Endothelial cell of umbilical vein (primary cell): ENCODE data around the gene SAMD4A. TPM values are rescaled to one million over a fixed set of nuclear protein-coding genes. Genes with fewer than 3 reads are reported as not detected.

ENCODE experiments used
- BruUV-seq: library from RNA; stranded (reverse); fragments of 400-500 nt; replicated peaks from 2 replicates; lab custom pipeline; 2021; lab: Mats Ljungman, UMichigan
- CTCF ChIA-PET: fragments of 300-600, 350-600 bp; sonication (Branson Sonifier 250); formaldehyde crosslinking; loops from one replicate; lab custom pipeline; 2021; ENCODE audit warnings: antibody characterized with exemption, inconsistent platforms; lab: Charles Lee
- POLR2A ChIA-PET: fragments of 300-600, 350-600 bp; sonication (Branson Sonifier 250); formaldehyde crosslinking; loops from one replicate; lab custom pipeline; 2021; ENCODE audit warnings: antibody characterized with exemption, inconsistent platforms; lab: Charles Lee
- DNase-seq: peaks from one replicate; pipeline ENCODE4 v3.0.0-alpha.2; 2011; ENCODE audit warnings: low read depth, low spot score
- FAIRE-seq: peaks from 2 replicates; lab custom pipeline; 2011; peaks lifted over from hg19 to GRCh38; lab: Jason Lieb, UNC
- H2AFZ ChIP-seq: 2 replicates; pipeline ENCODE4 v1.6.0; 2012; ENCODE audit warnings: low read depth, low read length, control low read depth, inconsistent platforms
- H3K27ac ChIP-seq: 2 replicates; pipeline ENCODE4 v1.5.1; 2011; ENCODE audit warnings: low read depth, mild to moderate bottlenecking, control low read depth, low read length, moderate library complexity; ENCODE audit not compliant: insufficient read depth
- H3K27me3 ChIP-seq, 2 experiments: 2 replicates each; pipeline versions ENCODE4 v1.6.0 to v1.6.1; 2011; ENCODE audit warnings: low read length in 2 of 2, mixed read lengths in 1 of 2; ENCODE audit not compliant: control insufficient read depth in 2 of 2, insufficient read depth in 2 of 2
- H3K36me3 ChIP-seq, 2 experiments: 2 replicates in 1 of 2; 3 replicates in 1 of 2; pipeline ENCODE4 v1.5.1; 2011; ENCODE audit warnings: low read length in 2 of 2, mild to moderate bottlenecking in 1 of 2, moderate library complexity in 1 of 2; ENCODE audit not compliant: control insufficient read depth in 2 of 2, insufficient read depth in 2 of 2; ENCODE audit errors: extremely low read depth in 1 of 2
- H3K4me1 ChIP-seq: 3 replicates; pipeline ENCODE4 v1.5.1; 2011; ENCODE audit warnings: mild to moderate bottlenecking, low read length; ENCODE audit not compliant: control insufficient read depth, insufficient read depth; ENCODE audit errors: extremely low read depth
- H3K4me2 ChIP-seq: 2 replicates; pipeline ENCODE4 v1.6.1; 2011; ENCODE audit warnings: low read length, control low read depth, mixed read lengths; ENCODE audit not compliant: insufficient read depth
- H3K4me3 ChIP-seq, 3 experiments: fragments of 200-600 bp in 1 of 3; sonication (generic), shearing (Covaris generic) in 1 of 3; replicated peaks in 1 of 3; 2 replicates each; pipeline ENCODE4 v1.5.1; 2011 to 2016; ENCODE audit warnings: control low read depth in 3 of 3, low read length in 3 of 3, mild to moderate bottlenecking in 2 of 3, inconsistent platforms in 1 of 3, low read depth in 1 of 3, moderate library complexity in 1 of 3; ENCODE audit not compliant: insufficient read depth in 1 of 3
- H3K79me2 ChIP-seq: 2 replicates; pipeline ENCODE4 v1.6.0; 2012; ENCODE audit warnings: low read length, inconsistent platforms; ENCODE audit not compliant: control insufficient read depth, insufficient read depth
- H3K9ac ChIP-seq: replicated peaks from 2 replicates; pipeline ENCODE3; 2011; ENCODE audit warnings: low read length, control low read depth; ENCODE audit not compliant: insufficient read depth; ENCODE audit errors: extremely low read depth
- H3K9me1 ChIP-seq: replicated peaks from 3 replicates; pipeline ENCODE4 v1.6.0; 2011; ENCODE audit warnings: mild to moderate bottlenecking, low read length; ENCODE audit not compliant: control insufficient read depth, insufficient read depth; ENCODE audit errors: extremely low read depth
- H3K9me3 ChIP-seq: replicated peaks from 2 replicates; pipeline ENCODE4 v1.5.1; 2012; ENCODE audit warnings: low read length, inconsistent platforms; ENCODE audit not compliant: control insufficient read depth, insufficient read depth
- H4K20me1 ChIP-seq: replicated peaks from 2 replicates; pipeline ENCODE3; 2011; ENCODE audit warnings: mild to moderate bottlenecking, low read length; ENCODE audit not compliant: control insufficient read depth, insufficient read depth; ENCODE audit errors: extremely low read depth
- EZH2 ChIP-seq: IDR thresholded peaks from 2 replicates; pipeline ENCODE4 v1.6.1; 2012; ENCODE audit warnings: borderline replicate concordance, low read depth, mild to moderate bottlenecking, moderate library complexity, low read length, inconsistent platforms; ENCODE audit not compliant: severe bottlenecking
- FOS ChIP-seq: IDR thresholded peaks from 2 replicates; pipeline ENCODE4 v1.6.1; 2011; ENCODE audit warnings: mild to moderate bottlenecking, low read length, moderate library complexity, borderline replicate concordance; ENCODE audit not compliant: insufficient read depth
- GATA2 ChIP-seq: IDR thresholded peaks from 2 replicates; pipeline ENCODE4 v1.7.0; 2011; ENCODE audit warnings: low read depth, mild to moderate bottlenecking, moderate library complexity, mixed read lengths, low read length; ENCODE audit not compliant: insufficient read length, insufficient read depth
- JUN ChIP-seq: IDR thresholded peaks from 2 replicates; pipeline ENCODE4 v1.6.1; 2011; ENCODE audit warnings: borderline replicate concordance, low read depth; ENCODE audit not compliant: insufficient read length, insufficient read depth
- MYC ChIP-seq: IDR thresholded peaks from one replicate; pipeline ENCODE4 v1.6.1; 2011; ENCODE audit warnings: mild to moderate bottlenecking, low read depth, low read length
- POLR2A ChIP-seq: IDR thresholded peaks from 2 replicates; pipeline ENCODE4 v1.6.1; 2012; ENCODE audit warnings: low read depth, mild to moderate bottlenecking, control low read depth, low read length
- POLR2AphosphoS5 ChIP-seq: IDR thresholded peaks from 2 replicates; pipeline ENCODE4 v1.6.1; 2012; ENCODE audit warnings: low read depth, mild to moderate bottlenecking, control low read depth, low read length, moderate library complexity; ENCODE audit not compliant: insufficient read depth
- dilution Hi-C: fragments of 300-500 bp; cut with MboI; formaldehyde crosslinking; loops from one replicate; pipeline ENCODE4 v1.15.0; 2019; ENCODE audit warnings: low sequenced_read_pairs; ENCODE audit not compliant: extremely low pct_ligation_motif_present
- intact Hi-C: fragments of 100-400 bp; cut with micrococcal nuclease; formaldehyde crosslinking; loops from one replicate; pipeline ENCODE4 v1.10.0; 2022
- polyA plus RNA-seq, 4 experiments: library from polyadenylated mRNA; depleted of rRNA in 3 of 4; stranded (reverse) in 3 of 4; unstranded in 1 of 4; fragments of >200 nt; gene quantifications; 2 replicates each; pipeline versions ENCODE4 v1.2.1 to v1.2.3, GENCODE V29; 2011 to 2012; ENCODE audit warnings: missing spikeins in 1 of 4
- total RNA-seq: library from RNA; stranded (reverse); gene quantifications from 2 replicates; pipeline ENCODE4 v1.2.3, GENCODE V29; 2021
- TF ChIP-seq, protein P1 (sequence below), 2 donors: IDR thresholded peaks; 1 replicate in 1 of 2; 2 replicates in 1 of 2; pipeline ENCODE4 v1.5.1; 2011; ENCODE audit warnings: low read length in 2 of 2, mild to moderate bottlenecking in 2 of 2, moderate library complexity in 2 of 2, control low read depth in 1 of 2, inconsistent platforms in 1 of 2, low read depth in 1 of 2; ENCODE audit not compliant: insufficient read depth in 1 of 2; ENCODE audit errors: extremely low read depth in 1 of 2
- TF ChIP-seq, protein P2 (sequence below): IDR thresholded peaks from 2 replicates; pipeline ENCODE4 v1.6.1; 2011; ENCODE audit not compliant: insufficient read depth, insufficient read length

SAMD4A gene
- total and polyA plus RNA-seq, 2 donors (not counting 3 experiments of a cell fraction or from before 2014, with no cell fraction given): 37.7 to 95.3 TPM

DNA sequence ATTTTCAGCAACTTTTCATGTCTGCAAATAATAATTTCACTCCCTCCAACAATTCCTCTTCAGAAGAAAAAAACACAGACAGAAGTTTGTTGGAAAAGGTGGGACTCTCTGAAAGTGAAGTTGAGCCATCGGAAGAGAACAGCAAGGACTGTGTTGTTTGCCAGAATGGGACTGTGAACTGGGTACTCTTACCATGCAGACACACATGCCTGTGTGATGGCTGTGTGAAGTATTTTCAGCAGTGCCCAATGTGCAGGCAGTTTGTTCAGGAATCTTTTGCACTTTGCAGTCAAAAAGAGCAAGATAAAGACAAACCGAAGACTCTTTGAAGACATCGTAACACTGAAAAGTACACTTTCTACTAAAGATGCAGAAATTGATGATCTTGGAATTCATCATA is 28.9 kb upstream of the SAMD4A start:
- no peaks in the 10 kb centered on the region for H3K79me2 ChIP-seq
- no peak overlapping the region for H3K4me2 ChIP-seq
- H3K27ac ChIP-seq: no peak overlapping the region
- CTCF ChIA-PET: interaction anchor here (1.3 kb wide), 1 partner anchor 16 kb away, joined by 3 read pairs; no protein-coding TSS in a partner anchor
- POLR2A ChIA-PET: no interaction called here
- no peak for TF ChIP-seq FOS
- no peak for TF ChIP-seq POLR2AphosphoS5
- no peak for TF ChIP-seq JUN
- TF ChIP-seq, protein P1, sequence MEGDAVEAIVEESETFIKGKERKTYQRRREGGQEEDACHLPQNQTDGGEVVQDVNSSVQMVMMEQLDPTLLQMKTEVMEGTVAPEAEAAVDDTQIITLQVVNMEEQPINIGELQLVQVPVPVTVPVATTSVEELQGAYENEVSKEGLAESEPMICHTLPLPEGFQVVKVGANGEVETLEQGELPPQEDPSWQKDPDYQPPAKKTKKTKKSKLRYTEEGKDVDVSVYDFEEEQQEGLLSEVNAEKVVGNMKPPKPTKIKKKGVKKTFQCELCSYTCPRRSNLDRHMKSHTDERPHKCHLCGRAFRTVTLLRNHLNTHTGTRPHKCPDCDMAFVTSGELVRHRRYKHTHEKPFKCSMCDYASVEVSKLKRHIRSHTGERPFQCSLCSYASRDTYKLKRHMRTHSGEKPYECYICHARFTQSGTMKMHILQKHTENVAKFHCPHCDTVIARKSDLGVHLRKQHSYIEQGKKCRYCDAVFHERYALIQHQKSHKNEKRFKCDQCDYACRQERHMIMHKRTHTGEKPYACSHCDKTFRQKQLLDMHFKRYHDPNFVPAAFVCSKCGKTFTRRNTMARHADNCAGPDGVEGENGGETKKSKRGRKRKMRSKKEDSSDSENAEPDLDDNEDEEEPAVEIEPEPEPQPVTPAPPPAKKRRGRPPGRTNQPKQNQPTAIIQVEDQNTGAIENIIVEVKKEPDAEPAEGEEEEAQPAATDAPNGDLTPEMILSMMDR (IDR thresholded peaks at IDR 0.05; ENCODE audit: extremely low read depth in 1 of 2, insufficient read depth in 1 of 2, low read depth in 1 of 2, low read length in 2 of 2): no peak
- no peak overlapping the region for H3K4me3 ChIP-seq
- no TSS peak for BruUV-seq
- H2AFZ ChIP-seq: no peak overlapping the region
- DNase-seq: no peak
- dilution Hi-C loops (no loop called here), intact Hi-C loops (no loop called here)
- no peaks in the 10 kb centered on the region for H4K20me1 ChIP-seq
- H3K36me3 ChIP-seq: peaks cover 2 to 3% of the 10 kb centered on the region in 2 experiments
- no peaks in the 10 kb centered on the region for H3K4me1 ChIP-seq
- H3K9ac ChIP-seq: no peak overlapping the region
- H3K9me1 ChIP-seq: no peaks in the 10 kb centered on the region
- H3K9me3 ChIP-seq: no peaks in the 10 kb centered on the region
- FAIRE-seq: no peak
- no peaks in the 10 kb centered on the region for H3K27me3 ChIP-seq

DNA sequence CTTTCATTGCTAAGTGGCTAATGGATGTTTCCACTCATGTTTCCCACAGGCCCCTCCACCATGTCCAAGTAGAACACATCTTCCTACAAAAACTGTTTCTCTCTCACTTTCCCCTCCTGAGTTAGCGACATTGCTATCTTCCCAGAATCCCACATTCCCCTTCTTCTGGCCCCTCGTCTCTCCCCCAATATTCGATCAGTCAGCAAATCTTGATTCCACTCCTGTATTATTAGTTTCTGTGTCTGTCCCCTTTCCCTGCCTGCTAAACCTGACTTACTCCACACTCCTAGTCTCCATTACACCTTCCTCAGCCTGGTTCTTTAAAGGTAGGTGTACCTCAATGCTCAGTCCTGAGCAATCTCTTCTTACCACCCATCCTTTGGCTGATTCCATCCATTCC is 19.3 kb upstream of the SAMD4A start:
- Histone ChIP-seq H3K9ac (no peak overlapping the region), H3K4me2 (no peak overlapping the region), H3K36me3 (no peaks in the 10 kb centered on the region), H4K20me1 (no peaks in the 10 kb centered on the region), H3K4me1 (no peaks in the 10 kb centered on the region), H3K27ac (no peak overlapping the region), H3K9me1 (no peaks in the 10 kb centered on the region), H3K27me3 (peaks cover 0 to 3% of the 10 kb centered on the region in 2 experiments), H3K4me3 (no peak overlapping the region), H3K9me3 (no peaks in the 10 kb centered on the region), H2AFZ (no peak overlapping the region), H3K79me2 (no peaks in the 10 kb centered on the region)
- DNase-seq: no peak
- dilution Hi-C loops: no loop called here
- no peak for TF ChIP-seq EZH2
- no peak for TF ChIP-seq FOS
- TF ChIP-seq, protein P1 (IDR thresholded peaks at IDR 0.05; ENCODE audit: extremely low read depth in 1 of 2, insufficient read depth in 1 of 2, low read depth in 1 of 2, low read length in 2 of 2): no peak
- TF ChIP-seq POLR2AphosphoS5: no peak
- no peak for TF ChIP-seq GATA2
- TF ChIP-seq MYC: no peak
- TF ChIP-seq POLR2A: no peak
- TF ChIP-seq, protein P2, sequence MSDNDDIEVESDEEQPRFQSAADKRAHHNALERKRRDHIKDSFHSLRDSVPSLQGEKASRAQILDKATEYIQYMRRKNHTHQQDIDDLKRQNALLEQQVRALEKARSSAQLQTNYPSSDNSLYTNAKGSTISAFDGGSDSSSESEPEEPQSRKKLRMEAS: no peak
- no peak for TF ChIP-seq JUN
- POLR2A ChIA-PET: no interaction called here
- no TSS peak for BruUV-seq
- intact Hi-C loops: no loop called here
- no peak for FAIRE-seq
- CTCF ChIA-PET: interaction anchor here (1.3 kb wide), 1 partner anchor 10 kb away, joined by 6 read pairs; no protein-coding TSS in a partner anchor
